ENCODE measurements around the gene NIPAL1.
"Not testable (repeated sequence)": the region's sequence is repeated elsewhere in the genome, so short reads cannot be mapped to it uniquely, and the experiment has no call there.

The NIPAL1 gene

GRCh38 chr4:48016141-48017107 is at the start of gene NIPAL1, which contains the start of gene CNGA1:
TSS of gene NIPAL1 (plus strand) at chr4:48016772. CDS start at chr4:48016840, 68 bp downstream.
TSS of gene CNGA1 (minus strand) at chr4:48016681. CDS start at chr4:47952689, 63,992 bp downstream.
- peak; percentile 59 for TF ChIP-seq CTCF (IDR thresholded peaks at IDR 0.05; ENCODE audit: low read depth, low read length)
- DNase-seq (ENCODE audit: extremely low read depth, low read depth) = no peak

GRCh38 chr4:47968847-47969246 is 47.7 kb upstream of the NIPAL1 start:
- TF ChIP-seq CTCF (IDR thresholded peaks at IDR 0.05; ENCODE audit: low read depth, low read length) = no peak
- DNase-seq (ENCODE audit: extremely low read depth, low read depth) = no peak

- TF ChIP-seq CTCF (IDR thresholded peaks at IDR 0.05; ENCODE audit: low read depth, low read length) = no peak
- DNase-seq (ENCODE audit: extremely low read depth, low read depth) = no peak
Observed at GRCh38 chr4:47972181-47972580, 44.4 kb upstream of the NIPAL1 start.

GRCh38 chr4:47972721-47973120 is 43.9 kb upstream of the NIPAL1 start:
- no peak for TF ChIP-seq CTCF (IDR thresholded peaks at IDR 0.05; ENCODE audit: low read depth, low read length)

GRCh38 chr4:47974566-47974965 is 42.0 kb upstream of the NIPAL1 start:
- no peak for DNase-seq (ENCODE audit: extremely low read depth, low read depth)
- TF ChIP-seq CTCF (IDR thresholded peaks at IDR 0.05; ENCODE audit: low read depth, low read length) = no peak

More at GRCh38 chr4:47972721-47973120, 43.9 kb upstream of the NIPAL1 start:
- DNase-seq (ENCODE audit: extremely low read depth, low read depth) = no peak

GRCh38 chr4:47990145-47990544 is 26.4 kb upstream of the NIPAL1 start:
- TF ChIP-seq CTCF (IDR thresholded peaks at IDR 0.05; ENCODE audit: low read depth, low read length) = no peak
- no peak for DNase-seq (ENCODE audit: extremely low read depth, low read depth)

GRCh38 chr4:47992475-47992874 is 24.1 kb upstream of the NIPAL1 start:
- not testable (repeated sequence) for DNase-seq (ENCODE audit: extremely low read depth, low read depth)
